HG02642 (cell line): ENCODE results near the gene CEP162.
"Not testable (repeated sequence)": the region's sequence is repeated elsewhere in the genome, so short reads cannot be mapped to it uniquely, and the experiment has no call there.

Experiments used
- ATAC-seq: cut with Tn5 transposase; IDR thresholded peaks from one replicate; pipeline ENCODE4 v1.9.1; 2021; ENCODE audit warnings: mild to moderate bottlenecking; ENCODE audit not compliant: unreplicated experiment, poor library complexity

CEP162 gene

GRCh38 chr6:84095156-84095555, 132.3 kb downstream of the CEP162 start:
- ATAC-seq = no peak

GRCh38 chr6:84093441-84094435, 133.7 kb downstream of the CEP162 start:
- ATAC-seq = no peak

- no peak for ATAC-seq
Observed at GRCh38 chr6:84089552-84089951, 137.9 kb downstream of the CEP162 start.

GRCh38 chr6:84089081-84089480, 138.4 kb downstream of the CEP162 start:
- ATAC-seq = no peak

- ATAC-seq = no peak
Observed at GRCh38 chr6:84086545-84087429, 140.7 kb downstream of the CEP162 start.

GRCh38 chr6:84086056-84086455, 141.4 kb downstream of the CEP162 start:
- ATAC-seq = no peak

GRCh38 chr6:84084705-84085104, 142.7 kb downstream of the CEP162 start:
- ATAC-seq = not testable (repeated sequence)

GRCh38 chr6:84082689-84083265, 144.7 kb downstream of the CEP162 start:
- ATAC-seq = no peak

- ATAC-seq = no peak
Observed at GRCh38 chr6:84081222-84081621, 146.2 kb downstream of the CEP162 start.

- ATAC-seq = no peak
Observed at GRCh38 chr6:84078335-84078734, 149.1 kb downstream of the CEP162 start.

- ATAC-seq = no peak
Observed at GRCh38 chr6:84077645-84078044, 149.8 kb downstream of the CEP162 start.

- ATAC-seq = no peak
Observed at GRCh38 chr6:84074988-84075781, 152.3 kb downstream of the CEP162 start.
